HG03460 (cell line): ENCODE measurements around the gene SMCHD1.
"Not testable (repeated sequence)": the region's sequence is repeated elsewhere in the genome, so short reads cannot be mapped to it uniquely, and the experiment has no call there.

ENCODE experiments used
- ATAC-seq: cut with Tn5 transposase; IDR thresholded peaks from one replicate; pipeline ENCODE4 v1.9.1; 2021; ENCODE audit not compliant: unreplicated experiment

SMCHD1 gene

GRCh38 chr18:2809666-2810183, 154.2 kb downstream of the SMCHD1 start:
- ATAC-seq: not testable (repeated sequence)

DNA sequence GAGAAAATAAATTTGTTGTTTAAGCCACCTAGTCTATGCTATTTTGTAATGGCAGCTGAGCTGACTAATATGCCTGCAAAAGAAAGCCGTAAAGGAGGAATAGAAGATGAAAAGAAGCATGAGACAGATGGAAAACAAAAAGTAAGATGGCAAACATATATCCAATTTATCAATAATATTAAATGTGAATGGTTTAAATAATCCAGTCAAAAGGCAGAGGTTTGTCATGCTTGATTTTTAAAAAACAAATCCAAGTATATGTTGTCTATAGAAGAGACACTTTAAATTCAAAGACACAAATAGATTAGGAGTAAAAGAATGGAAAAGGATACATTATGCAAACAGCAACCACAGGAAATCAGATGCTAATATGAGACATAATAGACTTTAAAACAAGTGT, 155.9 kb downstream of the SMCHD1 start:
- ATAC-seq: no peak

DNA sequence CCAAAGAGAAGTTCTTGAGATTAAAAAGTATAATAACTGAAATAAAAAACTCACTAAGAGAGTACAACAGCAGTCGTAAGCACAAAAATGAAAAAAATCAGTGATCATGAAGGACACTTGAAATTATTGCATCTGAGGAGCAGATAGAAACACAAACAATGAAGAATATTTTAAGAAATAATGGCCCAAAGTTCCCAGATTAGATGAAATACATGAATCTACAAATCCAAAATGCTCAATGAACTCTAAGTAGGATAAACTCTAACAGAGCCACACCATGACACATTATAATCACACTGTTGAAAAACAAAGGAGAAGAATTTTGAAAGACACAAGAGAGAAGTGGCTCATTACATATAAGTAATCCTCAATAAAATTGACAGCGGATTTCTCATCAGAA, 159.4 kb downstream of the SMCHD1 start:
- ATAC-seq: no peak

DNA sequence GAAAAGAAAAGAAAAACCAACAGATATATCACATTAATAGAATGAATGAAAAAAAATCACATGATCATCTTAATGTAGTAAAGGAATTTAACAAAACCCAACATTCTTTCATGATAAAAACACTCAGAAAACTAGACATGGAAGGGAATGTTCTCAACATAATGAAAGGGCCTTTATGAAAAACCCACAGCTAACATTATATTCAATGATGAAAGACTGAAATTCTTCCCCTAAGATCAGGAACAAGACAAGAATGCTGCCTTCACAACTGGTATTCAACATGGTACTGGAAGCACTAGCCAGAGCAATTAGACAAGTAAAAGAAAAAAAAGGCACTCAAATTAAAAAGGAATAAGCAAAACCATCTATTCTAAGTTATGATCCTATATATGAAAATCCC, 162.8 kb downstream of the SMCHD1 start:
- no peak for ATAC-seq

DNA sequence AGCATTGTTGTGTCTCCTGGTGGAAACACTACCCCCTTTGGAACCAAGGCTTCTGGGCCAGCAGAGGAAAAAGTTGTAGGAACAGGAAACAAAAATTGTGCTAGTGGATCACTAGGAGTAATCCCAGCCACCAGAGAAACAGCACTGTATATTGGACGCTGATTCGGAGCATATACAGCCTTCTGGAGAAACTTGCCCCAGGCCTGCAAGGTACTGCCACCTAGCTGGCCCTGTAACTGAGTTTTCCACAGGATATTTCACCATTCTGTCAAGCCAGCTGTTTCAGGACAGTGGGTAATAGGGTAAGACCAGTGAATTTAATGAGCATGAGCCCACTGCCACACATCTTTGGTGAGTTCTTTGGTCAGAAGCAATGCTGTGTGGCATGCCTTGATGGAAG, 166.2 kb downstream of the SMCHD1 start:
- ATAC-seq: no peak

- no peak for ATAC-seq
Measured at GRCh38 chr18:2822213-2822921, 166.8 kb downstream of the SMCHD1 start.

GRCh38 chr18:2823202-2823601, 167.7 kb downstream of the SMCHD1 start:
- ATAC-seq: no peak

DNA sequence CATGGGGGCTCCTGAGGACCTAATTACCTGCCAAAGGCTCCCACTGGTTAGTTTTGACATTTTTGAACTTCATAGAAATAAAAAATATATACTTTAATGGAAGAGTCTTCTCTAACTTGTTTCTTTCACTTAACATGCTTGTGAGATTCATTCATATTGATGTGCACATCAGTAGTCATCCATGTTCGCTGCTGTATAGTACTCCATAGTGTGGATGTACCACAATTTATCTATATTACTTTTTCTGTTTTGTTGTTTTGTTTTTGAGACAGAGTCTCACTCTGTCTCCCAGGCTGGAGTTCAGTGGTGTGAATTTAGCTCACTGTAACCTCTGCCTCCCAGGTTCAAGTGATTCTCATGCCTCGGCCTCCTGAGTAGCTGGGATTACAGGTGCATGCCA, 168.4 kb downstream of the SMCHD1 start:
- ATAC-seq: no peak

GRCh38 chr18:2824865-2825264, 169.3 kb downstream of the SMCHD1 start:
- ATAC-seq: no peak

DNA sequence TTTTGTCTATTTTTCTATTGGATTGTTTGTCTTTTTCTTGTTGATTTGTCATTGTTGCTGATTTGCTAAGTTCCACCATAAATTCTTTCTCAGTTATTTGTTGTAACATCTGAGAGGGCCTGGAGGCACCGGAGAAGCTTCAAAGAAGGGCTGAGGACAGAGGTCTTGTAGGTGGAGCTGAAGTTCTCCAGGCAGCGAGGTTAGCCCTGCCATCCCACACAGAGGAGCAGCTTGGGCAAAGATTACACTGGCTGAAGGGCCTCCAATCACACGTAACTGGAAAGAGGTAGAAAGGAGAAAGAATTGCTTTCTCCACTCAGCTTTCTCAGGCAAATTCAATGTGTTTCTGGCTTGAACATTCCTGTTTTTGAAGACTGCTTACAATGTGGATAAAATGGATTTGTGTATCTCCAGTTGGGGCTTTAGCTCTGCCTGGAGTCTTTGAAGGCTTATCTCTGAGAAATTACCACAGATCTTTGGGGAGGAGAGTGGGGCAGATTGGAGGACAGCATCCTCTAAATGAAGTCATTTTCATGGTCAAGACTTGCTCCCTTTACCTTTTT, 170.2 kb downstream of the SMCHD1 start:
- ATAC-seq: no peak

- no peak for ATAC-seq
Measured at GRCh38 chr18:2826581-2826980, 171.1 kb downstream of the SMCHD1 start.

DNA sequence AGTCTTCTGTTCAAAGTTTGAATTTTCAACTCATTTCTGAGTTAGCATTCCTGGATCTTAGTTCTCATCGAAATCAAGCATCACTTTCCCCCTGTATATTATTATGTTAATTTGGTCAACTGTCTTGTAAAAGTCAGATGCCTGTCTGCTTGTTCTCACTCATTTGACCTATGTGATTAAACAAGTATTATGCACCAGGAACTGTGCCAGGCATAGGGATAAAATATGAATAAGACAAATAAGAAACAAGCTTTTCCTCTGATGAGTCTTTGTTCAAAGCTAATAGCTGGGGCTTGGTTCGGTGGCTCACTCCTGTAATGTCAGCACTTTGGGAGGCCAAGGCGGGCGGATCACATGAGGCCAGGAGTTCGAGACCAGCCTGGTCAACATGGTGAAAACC, 171.5 kb downstream of the SMCHD1 start:
- no peak for ATAC-seq

- not testable (repeated sequence) for ATAC-seq
Measured at GRCh38 chr18:2836118-2836517, 180.6 kb downstream of the SMCHD1 start.

DNA sequence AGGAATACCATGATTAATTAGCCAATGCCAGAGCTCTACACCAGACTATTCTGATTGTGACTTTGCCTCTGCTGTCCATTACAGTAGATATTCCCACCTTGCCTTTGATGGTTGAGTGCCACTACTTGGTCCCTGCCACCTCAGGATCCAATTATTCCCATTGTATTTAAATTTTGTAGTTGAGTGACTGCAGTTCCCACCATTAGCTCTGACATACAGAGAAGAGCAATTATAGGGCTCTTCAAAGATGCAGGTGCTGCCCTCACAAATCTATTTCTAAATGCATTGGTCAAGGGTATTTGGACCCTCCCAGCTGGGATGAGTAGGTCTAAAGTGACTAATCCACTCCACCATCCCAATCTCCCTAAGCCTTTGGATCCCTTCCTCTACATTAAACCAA, 181.8 kb downstream of the SMCHD1 start:
- not testable (repeated sequence) for ATAC-seq

DNA sequence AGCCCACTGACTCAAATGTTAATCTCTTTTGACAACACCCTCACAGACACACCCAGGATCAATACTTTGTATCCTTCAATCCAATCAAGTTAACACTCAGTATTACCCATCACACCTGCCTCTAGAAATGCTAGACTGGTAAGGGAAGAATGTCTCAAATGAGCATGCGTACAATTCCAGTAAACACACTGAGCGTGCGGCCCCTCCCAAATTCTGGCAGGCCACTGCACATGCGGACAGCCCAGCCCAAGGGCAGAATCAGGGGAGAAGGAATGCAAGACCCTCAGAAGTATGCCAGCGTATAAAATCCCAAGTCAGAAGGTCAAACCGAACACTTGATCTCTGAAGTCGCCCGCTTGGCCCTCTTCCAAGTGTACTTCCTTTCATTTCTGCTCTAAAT, 183.7 kb downstream of the SMCHD1 start:
- no peak for ATAC-seq

- ATAC-seq: no peak
Measured at GRCh38 chr18:2840521-2840920, 185.0 kb downstream of the SMCHD1 start.

DNA sequence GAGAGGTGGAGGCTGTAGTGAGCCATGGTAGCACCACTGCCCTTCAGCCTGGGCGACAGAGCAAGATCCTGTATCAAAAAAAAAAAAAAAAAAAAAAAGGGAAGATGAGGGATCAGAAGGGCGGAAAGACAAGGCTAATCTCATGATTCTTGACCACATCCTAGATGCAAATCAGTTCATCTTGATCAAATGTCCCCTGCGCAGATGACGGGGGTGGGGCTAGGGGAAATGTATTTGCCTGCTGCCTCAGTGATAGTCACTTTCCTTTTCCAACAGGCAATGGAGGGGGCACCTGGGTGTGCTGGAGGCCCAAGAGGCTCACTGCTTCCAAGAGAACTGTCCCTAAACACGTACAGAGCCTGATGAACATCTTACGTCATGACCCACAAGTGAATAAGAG, 187.6 kb downstream of the SMCHD1 start:
- ATAC-seq: no peak

DNA sequence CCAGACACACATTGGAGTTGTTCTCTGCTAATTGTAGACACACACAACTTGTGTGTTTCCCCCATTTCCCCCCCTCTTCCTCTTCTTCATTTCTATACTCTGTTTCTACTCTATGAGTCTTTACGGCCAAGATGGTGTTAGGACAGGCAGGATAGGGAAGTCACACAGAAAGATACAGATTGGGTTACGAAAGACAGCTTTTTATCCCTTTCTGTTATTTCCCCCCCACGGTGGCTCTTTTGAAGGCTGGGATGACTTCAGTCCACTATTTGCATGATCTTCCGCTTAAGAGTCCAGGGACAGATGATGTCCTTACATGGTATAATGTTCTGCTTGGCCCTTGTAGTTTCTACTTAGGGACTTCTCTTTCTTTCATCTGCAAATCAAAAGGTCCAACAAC, 189.6 kb downstream of the SMCHD1 start:
- no peak for ATAC-seq

DNA sequence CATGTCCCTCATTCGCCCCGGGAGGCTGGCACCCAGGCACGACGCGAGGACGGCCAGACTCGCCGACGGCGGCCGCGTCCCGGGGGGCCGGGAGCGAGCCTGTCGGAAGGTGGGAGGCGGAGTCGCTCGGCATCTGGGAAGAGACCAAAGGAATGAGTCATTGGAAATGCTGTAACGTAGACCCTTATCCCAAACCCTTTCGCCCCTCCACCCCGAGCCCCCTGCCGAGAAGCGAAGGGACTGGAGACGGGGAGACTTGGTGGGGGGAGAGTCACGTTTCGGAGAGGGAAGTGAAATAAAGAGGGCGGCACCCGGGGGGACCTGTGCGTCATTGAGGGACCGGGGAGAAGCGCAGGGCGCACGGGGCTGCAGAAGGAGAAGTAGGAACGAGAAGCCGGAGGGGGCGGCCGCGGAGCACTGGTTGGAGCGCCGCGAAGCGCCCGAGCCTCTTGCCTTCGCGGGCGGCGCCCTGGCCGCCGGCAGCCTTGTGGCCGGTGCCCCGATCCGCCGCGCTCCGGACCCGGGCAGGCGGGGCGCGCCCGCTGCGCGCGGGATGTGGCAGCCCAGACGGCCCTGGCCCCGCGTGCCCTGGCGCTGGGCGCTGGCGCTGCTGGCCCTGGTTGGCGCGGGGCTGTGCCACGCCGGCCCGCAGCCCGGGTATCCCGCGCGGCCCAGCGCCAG, 191.2 kb downstream of the SMCHD1 start, which contains the start of gene EMILIN2:
Gene EMILIN2 (plus strand): TSS at position 371 of the 681 bp plus-strand sequence. CDS start 183 bp downstream, at position 554.
- ATAC-seq: no peak

- no peak for ATAC-seq
Measured at GRCh38 chr18:2847317-2848246, 192.1 kb downstream of the SMCHD1 start.
